OCI-LY3 (cell line): ENCODE measurements around the gene SCUBE1.

Experiments
- CTCF ChIP-seq: fragments of 200-600, 300-600 bp; sonication (generic); IDR thresholded peaks from 2 replicates; pipeline ENCODE4 v1.5.1; 2014; ENCODE audit warnings: antibody characterized with exemption, low read length, low read depth
- EZH2phosphoT487 ChIP-seq: fragments of 200-600 bp; shearing (Covaris generic); IDR thresholded peaks from 2 replicates; pipeline ENCODE4 v1.6.1; 2018; ENCODE audit warnings: antibody characterized with exemption, mixed run types, low read depth

- TF ChIP-seq CTCF = no peak
- TF ChIP-seq EZH2phosphoT487 = no peak
These were observed 173.7 kb downstream of the SCUBE1 start for GRCh38 chr22:43169310-43170130.
